Measurements from ENCODE around the gene PYCR2. TPM values are rescaled to one million over a fixed set of nuclear protein-coding genes. Genes with fewer than 3 reads are reported as not detected.

The PYCR2 gene
- total RNA-seq, 1 donor from 2014 or later, result 38.1 TPM

DNA sequence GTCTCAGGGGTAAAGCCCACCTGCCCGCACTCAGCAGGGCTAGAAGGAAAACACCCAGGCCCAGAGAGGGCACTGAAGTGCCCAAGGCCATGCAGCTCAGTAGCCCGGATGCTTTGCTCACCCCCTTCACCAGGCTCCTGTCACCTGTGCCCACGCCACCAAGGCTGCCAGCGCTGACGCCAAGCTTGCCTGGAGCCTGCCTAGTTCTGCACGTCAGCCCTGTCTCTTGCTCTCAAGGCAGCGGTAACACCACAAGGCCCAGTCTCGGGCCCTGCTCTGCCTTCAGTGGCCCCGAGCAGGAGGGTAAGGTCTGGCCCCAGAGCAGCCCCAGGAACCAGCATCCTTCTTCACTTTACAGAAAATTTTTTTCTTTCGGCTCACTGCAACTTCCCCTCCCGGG is 49.6 kb downstream of the PYCR2 start:
- TF ChIP-seq CTCF (IDR thresholded peaks at IDR 0.05; ENCODE audit: insufficient read depth, low read depth, low read length) (no peak), EZH2 (IDR thresholded peaks at IDR 0.05; ENCODE audit: insufficient read depth, low read length) (no peak)
- Mint-ChIP-seq H3K9me3 (ENCODE audit: unreplicated experiment) (no peaks in the 10 kb centered on the region), H3K4me1 (ENCODE audit: low read depth, unreplicated experiment) (peaks cover 11% of the 10 kb centered on the region), H3K27me3 (ENCODE audit: low read depth, unreplicated experiment) (no peaks in the 10 kb centered on the region), H3K4me3 (ENCODE audit: unreplicated experiment) (no peak overlapping the region), H3K27ac (ENCODE audit: unreplicated experiment) (no peak overlapping the region), H3K36me3 (ENCODE audit: low read depth, unreplicated experiment) (peaks cover 24% of the 10 kb centered on the region)
- Histone ChIP-seq H4K20me1 (ENCODE audit: insufficient read depth, low read length) (peaks cover 51% of the 10 kb centered on the region), H2AFZ (ENCODE audit: low read depth, low read length) (no peak overlapping the region), H3K79me2 (ENCODE audit: insufficient read depth, low read length) (no peaks in the 10 kb centered on the region), H3K27ac (ENCODE audit: low read depth, low read length) (no peak overlapping the region), H3K4me1 (ENCODE audit: insufficient read depth, low read length) (peaks cover 15% of the 10 kb centered on the region), H3K36me3 (ENCODE audit: insufficient read depth, low read length) (no peaks in the 10 kb centered on the region), H3K4me3 (ENCODE audit: insufficient read depth, low read depth, low read length) (no peak overlapping the region), H3K27me3 (ENCODE audit: insufficient read depth, low read length) (no peaks in the 10 kb centered on the region), H3K4me2 (ENCODE audit: low read length) (no peak overlapping the region), H3K9me3 (ENCODE audit: insufficient read depth, low read depth, low read length) (no peaks in the 10 kb centered on the region), H3K9ac (ENCODE audit: low read length) (no peak overlapping the region)
- FAIRE-seq, result no peak
- no peak for DNase-seq (ENCODE audit: low read depth)

GRCh38 chr1:225873281-225873850 is 50.7 kb downstream of the PYCR2 start:
- no peak overlapping the region for H3K27ac ChIP-seq (ENCODE audit: low read depth, low read length)
- no peaks in the 10 kb centered on the region for H3K79me2 ChIP-seq (ENCODE audit: insufficient read depth, low read length)
- TF ChIP-seq CTCF (IDR thresholded peaks at IDR 0.05; ENCODE audit: insufficient read depth, low read depth, low read length) (no peak), EZH2 (IDR thresholded peaks at IDR 0.05; ENCODE audit: insufficient read depth, low read length) (no peak)
- no peaks in the 10 kb centered on the region for H3K27me3 ChIP-seq (ENCODE audit: insufficient read depth, low read length)
- DNase-seq (ENCODE audit: low read depth) (no peak), FAIRE-seq (no peak)
- H3K9ac ChIP-seq (ENCODE audit: low read length), result no peak overlapping the region
- Mint-ChIP-seq H3K27ac (ENCODE audit: unreplicated experiment) (no peak overlapping the region), H3K27me3 (ENCODE audit: low read depth, unreplicated experiment) (no peaks in the 10 kb centered on the region), H3K9me3 (ENCODE audit: unreplicated experiment) (no peaks in the 10 kb centered on the region), H3K4me3 (ENCODE audit: unreplicated experiment) (no peak overlapping the region), H3K36me3 (ENCODE audit: low read depth, unreplicated experiment) (peaks cover 28% of the 10 kb centered on the region), H3K4me1 (ENCODE audit: low read depth, unreplicated experiment) (peaks cover 11% of the 10 kb centered on the region)
- H3K9me3 ChIP-seq (ENCODE audit: insufficient read depth, low read depth, low read length), result no peaks in the 10 kb centered on the region
- peaks cover 15% of the 10 kb centered on the region for H3K4me1 ChIP-seq (ENCODE audit: insufficient read depth, low read length)
- no peak overlapping the region for H3K4me3 ChIP-seq (ENCODE audit: insufficient read depth, low read depth, low read length)
- H3K36me3 ChIP-seq (ENCODE audit: insufficient read depth, low read length), result no peaks in the 10 kb centered on the region
- no peak overlapping the region for H3K4me2 ChIP-seq (ENCODE audit: low read length)
- H4K20me1 ChIP-seq (ENCODE audit: insufficient read depth, low read length), result peaks cover 41% of the 10 kb centered on the region
- no peak overlapping the region for H2AFZ ChIP-seq (ENCODE audit: low read depth, low read length)

- DNase-seq (ENCODE audit: low read depth) (no peak), FAIRE-seq (no peak)
- Histone ChIP-seq H3K4me3 (ENCODE audit: insufficient read depth, low read depth, low read length) (no peak overlapping the region), H4K20me1 (ENCODE audit: insufficient read depth, low read length) (peaks cover 27% of the 10 kb centered on the region), H3K4me1 (ENCODE audit: insufficient read depth, low read length) (peaks cover 15% of the 10 kb centered on the region), H3K79me2 (ENCODE audit: insufficient read depth, low read length) (no peaks in the 10 kb centered on the region), H2AFZ (ENCODE audit: low read depth, low read length) (no peak overlapping the region), H3K27ac (ENCODE audit: low read depth, low read length) (no peak overlapping the region), H3K36me3 (ENCODE audit: insufficient read depth, low read length) (no peaks in the 10 kb centered on the region), H3K9me3 (ENCODE audit: insufficient read depth, low read depth, low read length) (no peaks in the 10 kb centered on the region), H3K27me3 (ENCODE audit: insufficient read depth, low read length) (no peaks in the 10 kb centered on the region), H3K9ac (ENCODE audit: low read length) (no peak overlapping the region), H3K4me2 (ENCODE audit: low read length) (peak overlapping the region; percentile 17)
- Mint-ChIP-seq H3K27ac (ENCODE audit: unreplicated experiment) (no peak overlapping the region), H3K4me3 (ENCODE audit: unreplicated experiment) (no peak overlapping the region), H3K9me3 (ENCODE audit: unreplicated experiment) (no peaks in the 10 kb centered on the region), H3K36me3 (ENCODE audit: low read depth, unreplicated experiment) (peaks cover 35% of the 10 kb centered on the region), H3K27me3 (ENCODE audit: low read depth, unreplicated experiment) (no peaks in the 10 kb centered on the region), H3K4me1 (ENCODE audit: low read depth, unreplicated experiment) (peaks cover 7% of the 10 kb centered on the region)
- TF ChIP-seq EZH2 (IDR thresholded peaks at IDR 0.05; ENCODE audit: insufficient read depth, low read length) (no peak), CTCF (IDR thresholded peaks at IDR 0.05; ENCODE audit: insufficient read depth, low read depth, low read length) (no peak)
Observed at GRCh38 chr1:225872075-225872430, 52.0 kb downstream of the PYCR2 start.
